Fibroblast of upper back skin (primary cell): Measurements from ENCODE around the gene LRG1.
"Not testable (repeated sequence)": the region's sequence is repeated elsewhere in the genome, so short reads cannot be mapped to it uniquely, and the experiment has no call there.

ENCODE experiments used
- DNase-seq: peaks from one replicate; pipeline ENCODE4 v3.0.0-alpha.2; 2013

Gene LRG1

DNA sequence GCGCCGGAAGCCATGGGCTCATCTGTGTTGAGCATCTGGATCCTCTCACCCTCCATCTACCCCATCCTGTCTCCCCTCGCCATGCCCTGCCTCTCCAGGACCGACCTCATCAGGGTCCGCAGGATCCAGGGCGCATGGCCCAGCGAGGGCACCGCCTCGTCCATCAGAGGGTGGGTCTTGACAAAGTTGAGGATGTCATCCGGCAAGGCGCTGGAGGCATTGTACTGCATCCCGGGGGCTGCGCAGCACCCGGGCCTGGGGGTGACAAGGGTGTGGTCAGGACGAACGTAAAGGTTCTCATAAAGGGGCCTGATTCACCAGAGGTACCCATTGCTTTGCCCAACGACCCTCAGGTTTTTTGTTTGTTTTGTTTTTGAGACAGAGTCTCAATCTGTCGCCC is 10.2 kb upstream of the LRG1 start:
- DNase-seq, result no peak

GRCh38 chr19:4548238-4548584 is 8.4 kb upstream of the LRG1 start:
- DNase-seq, result no peak

- DNase-seq, result no peak
Measured at GRCh38 chr19:4547303-4548237, 7.7 kb upstream of the LRG1 start.

- no peak for DNase-seq
Measured at GRCh38 chr19:4543842-4544647, 4.2 kb upstream of the LRG1 start.

DNA sequence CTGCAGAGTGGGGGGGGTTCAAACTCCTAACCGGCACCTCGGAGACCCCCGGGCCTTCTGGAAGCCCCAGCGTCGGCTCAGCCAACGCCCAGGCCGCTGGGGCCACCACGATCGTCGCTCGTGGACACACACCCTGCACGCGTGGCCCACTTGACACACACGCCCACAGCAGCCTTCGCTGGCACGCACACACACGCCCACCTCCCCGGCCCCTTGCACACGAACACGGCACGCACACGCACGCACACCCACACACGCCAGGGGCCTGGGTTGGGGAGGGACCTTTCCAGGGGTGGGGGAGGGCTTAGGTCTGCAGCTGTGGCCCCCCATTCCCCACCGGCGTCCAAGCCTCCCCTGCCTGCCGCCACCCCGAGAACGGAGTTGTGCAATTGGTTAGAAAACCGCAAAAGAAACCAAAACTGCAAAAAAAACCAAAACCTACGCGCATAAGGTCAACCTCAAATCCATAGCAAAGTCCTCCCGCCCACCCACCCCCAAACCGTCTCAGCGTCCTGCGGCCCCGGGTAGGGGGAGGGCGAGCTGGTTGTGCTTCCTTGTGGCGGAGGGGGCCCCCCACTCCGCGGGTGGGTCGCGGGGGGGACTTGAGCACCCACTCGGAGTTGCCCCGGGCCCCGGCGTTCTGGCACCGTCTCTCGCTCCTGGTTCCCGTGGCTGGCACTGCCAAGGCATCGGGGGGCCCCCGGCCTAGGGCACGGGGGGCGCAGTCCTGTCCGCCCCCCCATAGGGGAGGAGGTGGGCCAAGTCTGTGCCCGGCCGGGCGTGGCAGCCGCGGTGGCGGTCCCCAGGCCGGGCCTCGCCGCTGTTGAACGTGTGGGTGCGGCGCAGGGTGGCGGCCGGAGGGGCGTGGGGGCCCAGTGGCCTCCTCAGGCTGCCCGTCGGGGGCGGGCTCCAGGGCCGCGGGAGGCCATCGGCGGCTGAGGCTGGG is 3.3 kb upstream of the LRG1 start:
- no peak for DNase-seq

GRCh38 chr19:4541806-4542145 is 1.9 kb upstream of the LRG1 start:
- DNase-seq, result not testable (repeated sequence)

- no peak for DNase-seq
Measured at GRCh38 chr19:4541114-4541805, 1.4 kb upstream of the LRG1 start.

DNA sequence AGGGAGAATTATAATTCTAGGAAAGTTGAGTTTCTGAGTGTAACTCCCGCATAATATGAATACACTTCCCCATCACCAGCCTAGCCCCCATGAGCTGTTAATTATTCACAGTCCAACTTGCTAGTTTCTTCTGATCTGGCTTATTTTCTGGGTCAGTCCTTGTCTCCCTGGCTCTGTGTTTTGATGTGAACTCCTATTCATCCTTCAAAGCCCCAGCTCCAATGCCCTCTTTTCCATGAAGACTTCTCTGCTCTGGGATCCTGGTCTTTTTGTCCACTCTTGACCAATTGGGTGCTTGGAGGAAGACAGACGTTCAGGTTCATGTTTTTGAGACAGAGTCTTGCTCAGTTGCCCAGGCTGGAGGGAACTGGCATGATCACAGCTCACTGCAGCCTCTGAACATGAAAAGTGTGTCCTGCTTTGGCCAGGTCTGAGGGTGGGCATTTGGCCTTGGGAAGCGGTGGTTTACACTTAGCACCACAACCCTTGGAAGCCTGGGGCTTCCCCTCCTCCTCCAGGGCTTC is 605 bp downstream of the LRG1 start:
- no peak for DNase-seq

DNA sequence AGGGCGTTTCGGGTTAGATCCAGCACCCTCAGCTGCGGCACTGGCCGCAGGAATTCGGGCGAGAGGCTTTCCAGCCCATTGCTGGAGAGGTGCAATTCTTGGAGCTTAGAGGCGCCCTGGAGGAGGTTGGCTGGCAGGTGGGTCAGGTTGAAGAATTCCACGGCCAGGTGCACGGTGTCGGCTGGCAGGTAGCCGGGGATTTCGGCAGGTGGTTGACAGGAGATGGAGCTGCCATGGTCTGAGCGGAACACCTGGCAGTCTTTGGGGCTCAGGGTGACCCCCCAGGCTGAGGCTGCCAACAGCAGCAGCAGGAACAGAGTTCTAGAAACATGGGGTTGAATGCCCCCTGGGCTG is 1.3 kb downstream of the LRG1 start:
- no peak for DNase-seq

DNA sequence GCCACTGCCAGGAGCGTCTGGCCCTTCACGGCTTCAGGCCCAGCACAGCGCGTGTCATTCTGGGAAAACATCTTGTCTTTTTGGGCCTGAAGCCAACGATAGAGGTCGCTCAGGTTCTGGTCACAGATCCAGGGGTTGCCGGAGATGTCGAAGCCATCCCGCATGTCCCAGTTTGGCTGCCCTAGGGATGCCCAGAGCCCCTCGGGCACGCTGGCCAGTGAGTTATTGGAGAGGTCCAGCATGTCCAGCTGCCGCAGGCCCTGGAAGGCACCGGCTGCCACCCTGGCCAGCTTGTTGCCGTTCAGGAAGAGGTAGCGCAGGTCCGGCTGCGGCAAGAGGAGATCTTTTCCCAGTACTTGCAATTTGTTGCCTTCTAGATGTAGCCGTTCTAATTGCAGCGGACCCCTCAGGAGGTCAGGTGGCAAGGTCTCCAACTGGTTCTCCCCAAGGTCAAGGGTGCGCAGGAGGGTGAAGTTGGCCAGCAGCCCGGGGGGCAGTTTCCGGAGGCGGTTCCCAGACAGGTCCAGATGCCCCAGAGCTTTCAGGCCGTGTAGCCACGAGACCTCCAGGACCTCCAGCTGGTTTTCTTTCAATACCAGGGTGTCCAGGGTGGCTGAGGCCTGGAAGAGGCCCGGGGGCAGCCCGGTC is 1.8 kb downstream of the LRG1 start:
- no peak for DNase-seq

- DNase-seq, result no peak
Measured at GRCh38 chr19:4536798-4537197, 3.0 kb downstream of the LRG1 start.

DNA sequence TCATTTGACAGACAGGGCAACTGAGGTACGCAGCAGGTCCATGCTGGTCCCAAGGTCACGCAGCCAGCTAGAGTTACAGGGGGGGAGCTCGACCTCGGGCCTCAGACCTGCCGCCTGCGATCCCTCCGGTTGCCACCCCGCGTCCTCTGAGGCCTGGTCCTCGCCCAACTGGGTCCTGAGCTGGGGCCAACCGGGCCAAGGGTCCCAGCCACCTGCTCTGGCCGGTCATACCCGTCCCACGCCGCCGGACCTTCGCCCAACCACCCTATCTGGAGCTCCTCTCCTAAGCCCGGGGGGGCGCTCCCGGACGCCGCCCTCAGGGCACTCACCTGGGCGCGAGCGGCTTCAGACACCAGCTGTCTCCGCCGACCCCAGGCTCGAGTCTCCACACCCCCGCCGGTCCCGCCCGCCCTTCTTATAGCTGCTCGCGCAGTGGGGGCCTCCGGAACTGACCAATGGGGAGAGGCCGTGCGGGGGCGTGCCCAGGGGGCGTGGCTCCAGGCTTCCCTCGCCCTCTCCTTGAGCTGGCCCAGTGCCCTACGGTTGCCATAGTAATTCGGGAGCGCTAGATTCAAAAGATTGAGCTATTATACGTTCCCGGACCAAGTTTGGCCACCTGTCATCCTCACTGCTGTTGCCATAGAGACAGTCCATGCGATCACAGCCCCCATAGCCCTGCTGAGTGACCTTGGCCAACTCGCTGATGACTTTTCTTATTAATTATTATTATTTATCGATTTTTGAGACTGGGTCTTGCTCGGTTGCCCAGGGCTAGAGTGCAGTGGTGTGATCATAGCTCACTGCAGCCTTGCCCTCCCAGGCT is 4.8 kb downstream of the LRG1 start, which contains the start of gene PLIN5:
Gene PLIN5 (minus strand): TSS at position 389 of the 823 bp plus-strand sequence. CDS start 1,150 bp downstream, outside the sequence.
- peak; percentile 31 for DNase-seq

- no peak for DNase-seq
Measured at GRCh38 chr19:4533835-4534424, 5.9 kb downstream of the LRG1 start.

GRCh38 chr19:4533334-4533733 is 6.5 kb downstream of the LRG1 start:
- DNase-seq, result no peak

DNA sequence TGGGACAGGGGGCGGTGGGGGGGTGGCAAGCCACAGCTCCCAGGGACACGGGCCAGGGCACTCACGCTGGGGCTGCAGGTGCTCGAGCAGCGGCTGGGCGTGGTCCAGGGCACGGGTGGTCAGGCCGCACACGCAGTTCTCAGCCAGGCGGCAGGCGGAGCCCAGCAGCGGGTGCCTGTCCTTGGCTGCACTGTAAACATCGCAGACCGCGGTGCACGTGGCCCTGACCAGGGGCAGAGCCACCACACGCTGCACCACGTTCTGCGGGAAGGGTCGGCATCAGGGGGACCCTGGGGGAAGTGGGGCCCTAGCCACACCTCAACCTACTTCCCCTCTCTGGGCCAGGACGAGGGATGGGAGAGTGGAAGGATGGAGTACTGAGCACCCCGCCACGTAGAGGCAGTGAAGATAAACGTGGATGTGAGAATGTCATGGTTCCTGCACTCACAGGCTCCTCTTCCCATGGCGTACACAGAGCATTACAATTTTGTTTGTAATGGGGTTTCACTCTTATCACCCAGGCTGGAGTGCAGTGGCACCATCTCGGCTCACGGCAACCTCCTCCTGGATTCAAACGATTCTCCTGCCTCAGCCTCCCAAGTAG is 8.2 kb downstream of the LRG1 start:
- DNase-seq, result no peak

- DNase-seq, result no peak
Measured at GRCh38 chr19:4529924-4530522, 9.8 kb downstream of the LRG1 start.

DNA sequence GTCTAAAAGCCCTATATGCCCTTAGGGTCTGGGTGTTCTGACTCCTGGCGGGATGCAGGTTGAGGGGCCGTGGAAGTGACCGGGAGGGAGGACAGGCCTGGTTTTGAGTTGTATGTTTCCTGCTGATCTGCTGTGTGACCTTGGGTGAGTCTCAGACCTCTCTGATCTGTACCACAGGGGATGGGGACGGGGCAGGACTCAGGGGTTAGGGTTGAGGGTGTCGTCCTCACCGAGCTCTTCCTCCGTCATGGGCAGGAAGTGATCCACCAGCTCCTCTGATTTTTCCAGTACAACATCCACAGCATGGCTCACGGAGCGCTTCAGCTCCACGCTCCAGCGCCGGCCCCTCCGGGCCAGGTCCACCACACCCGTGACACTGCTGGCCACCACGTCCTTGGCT is 11.0 kb downstream of the LRG1 start:
- DNase-seq, result no peak

DNA sequence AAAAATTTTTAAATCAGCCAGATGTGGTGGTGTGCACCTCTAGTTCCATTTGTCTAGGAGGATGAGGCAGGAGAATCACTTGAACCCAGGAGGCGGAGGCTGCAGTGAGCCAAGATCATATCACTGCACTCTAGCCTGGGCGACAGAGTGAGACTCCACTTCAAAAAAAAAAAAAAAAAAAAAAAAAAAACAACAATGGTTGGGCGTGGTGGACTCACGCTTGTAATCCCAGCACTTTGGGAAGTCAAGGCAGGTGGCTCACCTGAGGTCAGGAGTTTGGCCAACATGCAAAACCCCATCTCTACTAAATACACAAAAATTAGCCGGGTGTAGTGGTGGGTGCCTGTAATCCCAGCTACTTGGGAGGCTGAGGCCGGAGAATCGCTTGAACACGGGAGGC is 12.5 kb downstream of the LRG1 start:
- not testable (repeated sequence) for DNase-seq

DNA sequence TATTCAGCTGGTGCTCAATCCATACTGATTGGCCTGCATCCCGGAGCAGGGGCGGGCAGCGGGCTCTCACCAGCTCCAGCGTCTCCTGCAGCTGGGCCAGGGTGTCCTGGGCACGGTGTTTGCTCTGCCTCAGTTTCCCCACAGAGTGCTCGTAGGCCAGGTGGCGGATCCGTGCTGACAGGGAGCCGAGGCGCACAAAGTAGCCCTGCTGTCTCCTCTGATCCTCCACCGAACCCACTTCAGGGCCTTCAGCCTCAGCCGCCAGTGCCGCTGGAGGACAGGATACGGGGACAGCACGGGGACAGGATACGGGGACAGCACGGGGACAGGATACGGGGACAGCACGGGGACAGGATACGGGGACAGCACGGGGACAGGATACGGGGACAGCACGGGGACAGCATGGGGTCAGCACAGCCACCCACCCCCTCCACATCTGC is 14.3 kb downstream of the LRG1 start:
- no peak for DNase-seq
